RCC 7860 (cell line): Measurements from ENCODE around the gene CCAR1.
"Not testable (repeated sequence)": the region's sequence is repeated elsewhere in the genome, so short reads cannot be mapped to it uniquely, and the experiment has no call there.

Experiments
- DNase-seq: peaks from one replicate; pipeline ENCODE4 v3.0.0-alpha.2; 2015; ENCODE audit warnings: low spot score
- FAIRE-seq: peaks from 2 replicates; lab custom pipeline; 2012; peaks lifted over from hg19 to GRCh38; lab: Jason Lieb, UNC

CCAR1 gene

DNA sequence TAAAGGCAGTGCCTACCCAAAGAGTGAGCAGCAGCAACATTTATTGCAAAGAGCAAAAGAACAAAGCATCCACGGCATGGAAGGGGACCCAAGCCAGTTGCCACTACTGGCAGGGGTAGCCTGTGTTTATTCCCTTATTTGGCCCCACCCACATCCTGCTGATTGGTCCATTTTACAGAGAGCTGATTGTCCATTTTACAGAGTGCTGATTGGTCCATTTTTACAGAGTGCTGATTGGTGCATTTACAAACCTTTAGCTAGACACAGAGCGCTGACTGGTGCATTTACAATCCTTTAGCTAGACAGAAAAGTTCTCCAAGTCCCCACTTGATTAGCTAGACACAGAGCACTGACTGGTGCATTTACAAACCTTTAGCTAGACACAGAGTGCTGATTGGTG is 101.6 kb downstream of the CCAR1 start:
- DNase-seq, FAIRE-seq: not testable (repeated sequence)

DNA sequence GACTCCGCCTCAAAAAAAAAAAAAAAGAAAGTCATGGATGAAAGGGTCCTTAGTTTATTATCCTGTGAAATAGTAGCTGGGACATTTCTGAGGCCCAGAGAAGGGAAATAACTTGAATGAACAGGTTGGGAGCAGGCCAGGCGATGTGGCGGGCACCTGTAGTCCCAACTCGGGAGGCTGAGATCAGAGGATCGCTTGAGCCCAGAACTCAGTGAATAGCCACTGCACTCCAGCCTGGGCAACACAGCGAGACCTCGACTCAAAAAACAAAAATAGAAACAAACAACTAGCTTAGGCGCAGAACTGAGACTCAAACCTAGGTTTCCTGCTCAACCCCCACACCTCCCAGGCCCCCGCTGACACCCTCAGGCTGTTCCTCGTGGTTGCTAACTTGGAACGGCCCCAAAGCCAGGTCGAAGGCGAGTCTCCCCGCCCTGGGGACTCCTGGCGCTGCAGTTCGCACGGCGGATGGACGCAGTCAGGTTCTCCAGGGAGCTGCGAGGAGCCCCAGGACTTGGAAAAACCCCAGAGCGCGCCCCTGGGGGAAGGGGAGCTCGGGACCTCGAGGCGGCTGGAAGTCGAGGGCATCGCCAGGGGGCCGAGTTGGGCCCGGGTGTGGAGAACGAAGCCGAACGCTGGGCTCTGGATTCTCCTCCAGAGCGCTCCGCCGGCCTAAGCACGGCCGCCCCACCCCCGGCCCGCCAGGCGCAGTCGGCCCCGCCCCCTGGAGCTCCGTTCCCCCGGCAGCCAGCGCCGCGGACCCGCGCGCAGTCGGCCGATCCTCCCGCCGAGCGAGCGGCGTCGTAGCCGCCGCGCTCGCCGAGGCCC is 105.9 kb downstream of the CCAR1 start, which contains the start of gene STOX1:
Gene STOX1, plus strand, starts transcription at position 768 of the 828 bp plus-strand sequence. CDS start 93 bp downstream, outside the sequence.
- FAIRE-seq, result no peak
- peak; percentile 18 for DNase-seq

- FAIRE-seq, DNase-seq: not testable (repeated sequence)
These were observed 106.5 kb downstream of the CCAR1 start for GRCh38 chr10:68827592-68827959.

DNA sequence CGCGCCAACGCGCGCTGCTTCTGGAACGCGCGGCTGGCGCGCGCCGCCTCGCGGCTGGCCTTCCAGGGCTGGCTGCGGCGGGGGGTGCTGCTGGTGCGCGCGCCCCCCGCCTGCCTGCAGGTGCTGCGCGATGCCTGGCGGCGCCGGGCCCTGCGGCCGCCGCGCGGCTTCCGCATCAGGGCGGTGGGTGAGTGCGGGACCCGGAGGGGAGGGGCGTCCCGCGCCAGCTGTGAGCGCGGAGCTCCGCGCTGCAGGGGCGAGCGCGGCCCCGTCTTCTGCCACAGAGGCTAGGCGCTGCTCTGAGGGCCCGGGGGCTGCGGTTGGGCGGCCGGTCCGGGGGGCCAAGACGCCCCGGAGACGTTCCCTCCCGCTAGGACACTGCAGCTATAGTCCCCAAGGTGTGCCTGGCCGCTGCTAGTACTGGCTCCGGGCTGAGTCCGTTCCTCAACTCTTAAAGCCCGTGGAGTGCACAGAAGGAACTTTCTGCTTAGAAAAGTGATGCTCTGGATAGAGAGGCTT is 107.1 kb downstream of the CCAR1 start:
- DNase-seq, FAIRE-seq: not testable (repeated sequence)

DNA sequence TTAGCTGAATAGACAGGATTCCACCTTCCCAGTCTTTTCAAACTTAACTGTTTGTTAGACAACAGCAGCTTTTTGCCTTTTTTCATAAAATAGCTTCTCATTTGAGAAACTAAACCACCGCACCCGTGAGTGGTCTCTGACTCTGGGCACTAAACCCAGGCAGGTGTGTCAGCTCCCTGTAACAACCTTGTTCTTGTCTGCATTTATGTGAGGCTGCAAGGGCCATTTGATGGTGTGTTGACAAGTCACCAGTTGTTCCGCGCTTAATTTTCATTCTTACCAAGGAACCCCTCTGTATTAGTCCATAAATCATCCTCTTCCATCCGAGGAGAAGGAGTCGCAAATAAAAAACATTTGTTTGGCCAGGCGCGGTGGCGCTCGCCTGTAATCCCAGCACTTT is 107.8 kb downstream of the CCAR1 start:
- no peak for DNase-seq
- no peak for FAIRE-seq

GRCh38 chr10:68829521-68829920 is 108.5 kb downstream of the CCAR1 start:
- DNase-seq, result no peak
- no peak for FAIRE-seq

GRCh38 chr10:68829952-68830351 is 108.9 kb downstream of the CCAR1 start:
- FAIRE-seq (no peak), DNase-seq (no peak)

DNA sequence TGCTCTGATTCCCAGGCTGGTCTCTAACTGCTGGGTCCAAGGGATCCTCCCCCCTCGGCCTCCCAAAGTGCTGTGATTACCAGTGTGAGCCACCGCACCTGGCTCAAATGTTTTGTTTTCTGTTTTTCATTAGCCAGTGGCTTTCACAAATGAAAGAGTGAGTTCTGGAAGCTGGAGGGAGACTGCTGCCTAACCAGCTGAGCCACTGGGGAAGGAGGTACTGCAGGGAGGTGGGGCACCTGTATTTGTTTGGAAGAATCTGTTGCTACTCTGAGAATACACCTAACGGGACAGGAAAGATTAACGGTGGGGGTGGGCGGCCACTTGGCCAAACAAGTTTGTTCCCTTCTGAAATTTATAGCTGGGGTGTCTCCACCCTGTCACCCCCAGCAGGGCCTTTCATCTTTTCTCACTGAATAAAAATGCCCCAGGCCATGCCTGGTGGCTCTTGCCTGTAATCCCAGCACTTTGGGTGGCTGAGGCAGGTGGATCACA is 111.0 kb downstream of the CCAR1 start:
- no peak for FAIRE-seq
- DNase-seq, result no peak

DNA sequence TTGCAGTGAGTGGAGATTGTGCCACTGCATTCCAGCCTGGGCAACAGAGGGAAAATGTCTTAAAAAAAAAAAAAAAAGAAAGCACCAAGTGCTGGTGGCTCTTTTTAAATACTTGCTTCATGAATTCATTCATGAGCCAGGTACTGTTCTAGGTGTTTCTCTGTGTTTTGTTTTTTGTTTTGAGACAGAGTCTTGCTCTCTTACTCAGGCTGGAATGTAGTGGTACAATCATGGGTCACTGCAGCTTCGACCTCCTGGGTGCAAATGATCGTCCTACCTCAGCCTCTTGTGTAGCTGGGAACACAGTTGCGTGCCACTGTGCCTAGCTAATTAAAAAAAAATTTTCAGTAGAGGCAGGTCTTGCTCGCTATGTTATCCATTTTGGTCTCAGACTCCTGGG is 111.6 kb downstream of the CCAR1 start:
- no peak for DNase-seq
- no peak for FAIRE-seq

DNA sequence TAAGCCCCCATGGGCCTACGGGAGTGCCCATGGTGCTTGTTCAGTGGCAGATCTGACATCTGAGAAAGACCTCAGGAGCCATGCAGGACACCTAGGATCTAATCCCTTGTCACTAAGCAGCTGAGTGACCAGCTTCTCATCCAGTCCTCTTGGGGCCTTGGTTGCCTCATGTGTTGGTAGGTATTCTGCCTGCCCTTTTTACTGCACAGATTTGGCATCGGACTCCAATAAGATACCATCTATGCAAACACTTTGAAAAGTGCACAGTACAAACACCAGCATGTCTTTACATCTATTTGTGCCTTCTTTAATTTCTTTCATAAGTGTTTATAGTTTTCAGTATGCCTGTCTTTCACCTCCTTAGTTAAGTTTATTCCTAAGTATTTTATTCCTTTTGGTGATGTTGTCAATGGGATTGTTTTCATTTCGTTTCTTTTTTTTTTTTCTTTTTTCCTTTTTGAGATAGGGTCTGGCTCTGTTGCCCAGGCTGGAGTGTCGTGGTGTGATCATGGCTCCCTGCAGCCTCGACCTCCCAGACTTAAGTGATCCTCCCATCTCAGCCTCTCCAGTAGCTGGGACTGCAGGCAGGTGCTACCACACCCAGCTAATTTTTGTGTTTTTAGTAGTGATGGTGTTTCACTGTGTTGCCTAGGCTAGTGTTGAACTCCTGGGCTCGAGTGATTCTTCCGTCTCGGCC is 116.7 kb downstream of the CCAR1 start:
- no peak for FAIRE-seq
- no peak for DNase-seq

DNA sequence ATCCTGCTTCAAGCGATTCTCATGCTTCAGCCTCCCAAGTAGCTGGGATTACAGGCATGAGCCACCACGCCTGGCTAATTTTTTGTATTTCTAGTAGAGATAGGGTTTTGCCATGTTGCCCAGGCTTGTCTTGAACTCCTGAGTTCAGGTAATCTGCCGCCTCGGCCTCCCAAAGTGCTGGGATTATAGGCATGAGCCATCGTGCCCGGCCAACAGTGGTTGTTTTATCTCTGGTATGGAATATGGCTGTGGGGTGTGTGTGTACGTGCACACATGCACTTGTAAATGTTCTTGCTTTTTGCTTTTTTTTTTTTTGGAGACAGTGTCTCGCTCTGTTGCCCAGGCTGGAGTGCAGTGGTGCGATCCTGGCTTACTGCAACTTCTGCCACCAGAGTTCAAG is 119.6 kb downstream of the CCAR1 start:
- not testable (repeated sequence) for FAIRE-seq, DNase-seq
